Muscle of leg (tissue), 11 donors: Measurements from ENCODE around the gene TTC6. TPM values are rescaled to one million over a fixed set of nuclear protein-coding genes. Genes with fewer than 3 reads are reported as not detected.

ENCODE experiments used
- DNase-seq: peaks from one replicate; pipeline ENCODE4 v3.0.0; 2013
- H3K27ac ChIP-seq: one replicate; pipeline ENCODE4 v1.5.1; 2013; ENCODE audit warnings: mild to moderate bottlenecking, low read length, control low read depth
- H3K27me3 ChIP-seq: one replicate; pipeline ENCODE4 v1.6.1; 2013; ENCODE audit warnings: low read length; ENCODE audit not compliant: control insufficient read depth, insufficient read depth
- H3K36me3 ChIP-seq: one replicate; pipeline ENCODE4 v1.6.1; 2013; ENCODE audit warnings: low read length; ENCODE audit not compliant: control insufficient read depth, insufficient read depth
- H3K4me1 ChIP-seq: one replicate; pipeline ENCODE4 v1.6.1; 2013; ENCODE audit warnings: low read length; ENCODE audit not compliant: control insufficient read depth, insufficient read depth
- H3K4me3 ChIP-seq: one replicate; pipeline ENCODE4 v1.5.1; 2013; ENCODE audit warnings: low read length, control low read depth
- H3K9me3 ChIP-seq: replicated peaks from 2 replicates; pipeline ENCODE4 v1.6.1; 2013; ENCODE audit warnings: low read depth, low read length; ENCODE audit not compliant: control insufficient read depth
- WGBS: methylation state at CpG from one replicate; pipeline ENCODE4 v1.1.5; 2013; ENCODE audit warnings: missing lambda C conversion rate; ENCODE audit not compliant: insufficient coverage; 5-methylcytosine and 5-hydroxymethylcytosine counted together
- polyA plus RNA-seq, 8 donors: library from polyadenylated mRNA; unstranded; fragments of 120-200 nt; gene quantifications; one replicate each; pipeline versions ENCODE4 v1.2.1 to v1.2.3, GENCODE V29; 2013; ENCODE audit warnings: inconsistent platforms in 1 of 8, low replicate concordance in 1 of 8; ENCODE audit not compliant: insufficient read length in 8 of 8, insufficient read depth in 1 of 8
- total RNA-seq: library from RNA; stranded (reverse); fragments of 120-200 nt; gene quantifications from one replicate; pipeline ENCODE4 v1.2.4, GENCODE V29; 2013

TTC6 gene
- total and polyA plus RNA-seq, 9 donors, result 0.12 to 0.66 (median 0.24) TPM; not detected in 5

DNA sequence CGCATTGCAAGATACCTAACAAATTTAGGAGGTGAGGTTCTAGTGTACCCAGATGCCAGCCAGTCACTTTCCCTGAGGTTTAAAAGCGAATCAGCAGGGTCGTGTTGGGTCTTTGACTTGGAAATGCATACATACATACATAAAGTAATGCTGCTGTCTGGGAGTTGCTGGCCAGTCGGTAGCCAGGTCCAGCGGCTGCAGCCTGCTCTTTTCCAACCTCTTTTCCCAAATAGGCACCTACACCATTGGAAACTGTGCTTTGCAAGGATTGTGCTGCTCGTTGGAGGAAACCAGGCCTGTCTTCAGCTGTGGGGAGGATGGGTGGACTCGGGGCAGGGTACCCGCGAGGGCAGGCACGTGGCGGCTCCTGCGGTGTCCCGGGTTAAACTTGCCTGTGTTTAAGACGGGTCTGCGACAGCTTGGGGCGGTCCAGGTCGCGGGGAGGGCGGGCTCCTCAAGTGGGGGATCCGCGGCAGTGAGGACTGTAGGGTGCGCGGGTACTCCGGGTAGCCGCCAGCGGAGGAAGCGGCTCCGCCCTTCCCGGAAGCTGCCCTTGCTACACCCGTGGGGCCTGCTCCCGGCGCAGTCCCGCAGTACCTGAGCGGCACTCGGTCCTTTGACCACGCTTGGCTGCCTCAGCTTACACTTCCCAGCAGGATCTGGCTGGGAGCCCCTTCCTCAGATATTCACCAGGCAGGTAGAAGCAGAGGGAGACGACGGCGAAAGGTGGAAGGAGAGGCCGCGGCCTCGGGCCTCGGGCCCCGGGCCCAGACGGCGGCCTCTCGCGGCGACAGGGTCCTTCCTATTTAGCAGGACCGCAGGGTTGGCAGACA lies 2.7 kb downstream of the TTC6 start:
- H3K36me3 ChIP-seq, result no peaks in the 10 kb centered on the region
- peaks cover 34% of the 10 kb centered on the region for H3K4me1 ChIP-seq
- H3K4me3 ChIP-seq, result no peak overlapping the region
- H3K27ac ChIP-seq, result no peak overlapping the region
- no peak for DNase-seq
- no peaks in the 10 kb centered on the region for H3K9me3 ChIP-seq
- 2% methylated on average over 42 of the region's 50 CpGs for WGBS
- peaks cover 94% of the 10 kb centered on the region for H3K27me3 ChIP-seq

DNA sequence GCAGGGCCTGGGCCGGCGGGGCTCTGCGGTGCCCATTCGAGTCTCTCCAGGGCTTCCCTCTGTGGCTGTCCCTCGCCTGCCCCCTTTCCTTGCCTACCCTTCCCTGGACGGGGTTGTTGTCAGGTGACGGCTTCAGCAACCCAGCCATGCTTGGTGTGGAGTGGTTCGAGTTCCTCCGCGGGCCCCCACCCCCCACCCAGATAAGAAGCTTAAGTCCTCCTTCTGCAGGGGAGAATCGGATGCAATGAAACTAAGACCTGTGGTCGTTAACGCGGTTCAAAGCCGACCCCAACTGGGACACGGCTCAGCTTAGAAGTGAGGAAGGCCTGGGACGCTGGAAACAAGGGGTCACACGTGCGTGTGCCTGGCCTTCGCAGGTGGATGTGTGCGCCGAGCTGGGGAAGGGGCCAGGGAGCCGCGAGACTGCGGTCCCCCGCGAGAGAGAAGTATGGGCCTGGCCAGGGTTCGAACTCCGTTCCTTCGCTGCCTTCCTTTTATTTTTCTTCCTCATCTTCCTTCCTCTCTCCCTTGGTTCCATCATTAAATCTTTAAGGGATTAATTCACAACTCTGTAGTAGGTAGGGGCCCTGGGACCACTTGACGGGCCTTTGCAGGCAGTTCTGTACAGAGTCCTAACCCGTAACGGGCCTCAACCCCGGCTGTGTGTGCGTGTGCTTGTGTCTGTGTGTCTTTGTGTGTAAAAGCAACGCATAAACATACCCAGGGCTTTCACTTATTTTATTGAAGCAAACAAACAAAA lies 3.5 kb downstream of the TTC6 start:
- no peak for DNase-seq
- peaks cover 34% of the 10 kb centered on the region for H3K4me1 ChIP-seq
- H3K27ac ChIP-seq, result no peak overlapping the region
- no peaks in the 10 kb centered on the region for H3K9me3 ChIP-seq
- no peaks in the 10 kb centered on the region for H3K36me3 ChIP-seq
- no peak overlapping the region for H3K4me3 ChIP-seq
- peaks cover 97% of the 10 kb centered on the region for H3K27me3 ChIP-seq
- 3% methylated on average over 14 of the region's 36 CpGs for WGBS

DNA sequence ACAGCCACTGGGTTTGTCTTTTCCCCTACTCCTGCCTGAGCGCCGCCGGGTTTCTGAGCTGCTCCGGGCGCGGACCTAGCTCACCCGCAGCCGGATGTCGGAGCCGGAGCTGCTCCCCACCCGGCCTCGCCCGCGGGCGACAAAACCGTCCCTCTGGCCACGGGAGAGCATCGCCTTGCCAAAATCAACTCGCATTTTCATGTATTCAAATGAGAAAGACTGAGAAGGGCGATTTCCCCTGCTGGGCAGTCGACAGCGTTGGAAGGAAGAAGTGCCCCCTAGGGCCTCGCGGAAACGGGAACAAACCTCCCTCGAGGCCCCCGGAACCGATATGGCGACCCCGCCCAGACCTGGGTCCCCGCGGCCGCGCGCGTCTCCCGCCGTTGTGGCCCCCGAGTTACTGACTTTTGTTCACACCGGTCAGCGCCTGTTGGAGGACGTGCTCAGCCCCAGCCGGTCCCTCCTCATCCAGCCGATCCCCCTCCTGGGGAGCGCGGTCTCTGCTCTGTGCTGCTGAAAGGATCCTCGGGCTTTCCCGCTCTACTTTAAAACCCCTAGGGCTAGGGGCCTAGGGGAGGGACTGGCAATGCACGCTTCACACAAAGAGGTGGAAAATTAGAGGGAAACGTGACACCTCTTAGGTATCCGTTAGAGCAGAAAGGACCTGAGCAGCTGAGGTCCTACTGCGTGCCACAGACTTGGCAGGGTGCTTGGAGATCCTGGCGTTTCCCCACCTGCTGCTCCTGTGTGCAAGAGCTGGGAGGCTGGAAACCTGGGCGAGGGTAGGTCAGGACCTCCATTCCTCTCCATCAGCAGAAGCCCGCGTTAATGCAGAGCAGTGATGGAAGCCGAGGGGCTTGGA lies 4.3 kb downstream of the TTC6 start:
- H3K9me3 ChIP-seq, result no peaks in the 10 kb centered on the region
- WGBS, result under 1% methylated on average over 44 of the region's 57 CpGs
- H3K4me1 ChIP-seq, result peaks cover 28% of the 10 kb centered on the region
- H3K27me3 ChIP-seq, result peaks cover 96% of the 10 kb centered on the region
- DNase-seq, result no peak
- no peak overlapping the region for H3K27ac ChIP-seq
- no peak overlapping the region for H3K4me3 ChIP-seq
- H3K36me3 ChIP-seq, result no peaks in the 10 kb centered on the region

DNA sequence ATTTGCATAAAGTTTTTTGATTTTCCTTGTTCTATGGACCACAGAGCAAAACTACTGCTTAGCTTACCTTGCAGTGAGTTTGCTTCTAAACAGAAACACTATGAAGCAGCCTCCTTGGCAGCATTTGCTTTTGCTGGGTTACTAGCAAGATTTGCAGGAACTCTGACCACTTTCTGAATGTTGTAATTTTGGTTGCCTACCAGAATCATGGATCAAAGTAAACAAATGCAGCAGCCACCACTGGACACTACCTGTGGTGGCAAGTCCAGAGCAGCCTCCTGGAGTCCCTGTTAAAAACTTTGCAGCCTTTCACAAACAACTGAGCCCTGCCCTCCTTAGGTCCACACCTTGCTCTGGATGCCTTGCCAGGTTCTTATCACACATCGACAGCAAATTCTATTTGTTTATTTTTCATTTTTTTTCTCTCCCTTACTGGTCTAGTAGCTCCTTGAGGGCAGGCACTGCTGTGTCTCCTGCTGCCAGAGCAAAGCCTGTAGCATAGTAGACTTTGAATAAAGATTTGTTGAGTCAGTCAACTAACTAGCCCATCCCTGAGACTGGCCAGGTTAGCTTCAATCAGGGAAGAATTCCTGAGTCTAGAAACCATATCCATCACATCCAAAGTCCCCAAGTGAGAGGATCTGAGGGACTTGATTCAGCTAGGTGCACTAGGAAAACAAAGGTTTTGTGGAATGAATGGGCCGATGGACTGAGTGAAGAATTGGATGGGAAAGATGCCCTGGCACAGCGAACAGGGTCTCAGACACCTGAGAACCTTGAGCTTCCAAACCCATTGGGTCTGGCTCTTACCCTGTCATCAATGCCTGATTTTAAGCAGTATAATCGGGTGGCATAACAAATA lies 5.7 kb downstream of the TTC6 start:
- DNase-seq, result no peak
- 37% methylated on average over 3 of the region's 4 CpGs for WGBS
- H3K4me3 ChIP-seq, result no peak overlapping the region

DNA sequence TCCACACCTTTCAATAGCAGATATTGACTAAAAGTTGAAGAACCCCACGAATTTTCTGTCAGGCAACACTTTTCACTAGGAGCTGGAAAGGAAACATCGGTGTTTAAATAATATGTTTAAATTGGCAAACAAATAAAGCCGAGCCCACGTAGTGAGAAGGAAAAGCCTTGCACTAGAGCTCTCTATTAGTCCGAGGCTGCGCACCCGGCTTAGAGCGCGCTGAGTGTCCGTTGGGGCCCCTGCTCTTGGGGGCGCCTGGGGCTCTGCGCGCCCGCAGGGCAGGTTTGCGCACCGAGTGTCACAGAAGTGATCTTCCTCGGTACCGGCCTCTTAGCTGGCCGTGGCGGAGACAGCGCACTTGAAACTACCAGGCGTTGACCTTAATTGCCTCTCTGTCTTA lies 6.4 kb downstream of the TTC6 start:
- Histone ChIP-seq H3K27me3 (peaks cover 87% of the 10 kb centered on the region), H3K27ac (no peak overlapping the region), H3K4me1 (peaks cover 19% of the 10 kb centered on the region), H3K36me3 (no peaks in the 10 kb centered on the region), H3K9me3 (no peaks in the 10 kb centered on the region), H3K4me3 (no peak overlapping the region)
- WGBS, result 6% methylated on average over 15 of the region's 22 CpGs
- DNase-seq, result no peak

More for the DNA sequence above, 5.7 kb downstream of the TTC6 start:
- Histone ChIP-seq H3K36me3 (no peaks in the 10 kb centered on the region), H3K27ac (no peak overlapping the region), H3K4me1 (peaks cover 19% of the 10 kb centered on the region), H3K27me3 (peaks cover 88% of the 10 kb centered on the region), H3K9me3 (no peaks in the 10 kb centered on the region)

DNA sequence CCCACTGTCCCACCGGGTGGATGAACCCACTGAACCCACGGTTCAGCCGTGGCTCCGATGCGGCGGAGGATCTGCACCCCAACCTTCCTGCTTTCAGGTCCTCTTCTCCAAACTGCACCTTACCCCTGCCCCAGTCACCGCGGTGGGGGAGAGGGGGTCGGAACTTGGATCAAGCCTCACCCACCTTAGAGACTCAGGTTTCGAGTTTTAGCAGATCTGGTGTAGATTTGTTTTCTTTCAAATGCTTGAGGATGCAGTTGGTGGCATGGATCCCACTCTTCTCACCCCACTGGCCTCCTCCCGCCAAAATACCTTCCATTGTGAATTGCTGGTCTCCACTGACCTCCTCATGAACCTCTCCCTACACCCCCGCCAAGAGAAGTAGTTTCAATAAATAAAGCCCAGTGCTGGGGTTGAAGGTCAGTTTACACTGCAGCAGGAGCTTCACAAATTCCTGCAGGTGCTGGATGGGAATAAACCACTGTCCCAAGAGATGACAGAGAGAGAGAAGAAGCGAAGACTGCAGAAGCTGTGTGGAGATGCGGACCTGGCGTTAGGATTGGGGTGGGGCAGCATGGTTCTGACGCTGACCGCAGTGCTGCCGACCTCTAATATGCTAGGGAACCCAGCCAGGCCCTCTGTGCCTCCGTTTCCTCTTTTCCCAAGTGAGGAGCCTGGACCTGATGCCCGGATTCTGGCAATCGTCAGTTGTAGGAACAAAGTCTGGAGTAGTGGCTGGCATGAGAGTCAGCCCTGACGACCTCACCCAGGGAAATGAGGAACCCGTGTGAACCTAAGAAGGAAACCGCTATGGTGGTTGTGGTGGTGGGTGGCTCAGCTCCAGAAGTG lies 7.4 kb downstream of the TTC6 start:
- Histone ChIP-seq H3K4me3 (no peak overlapping the region), H3K36me3 (no peaks in the 10 kb centered on the region), H3K9me3 (no peaks in the 10 kb centered on the region), H3K27me3 (peaks cover 80% of the 10 kb centered on the region), H3K4me1 (peaks cover 19% of the 10 kb centered on the region), H3K27ac (no peak overlapping the region)
- no peak for DNase-seq
- 23% methylated on average over 11 of the region's 24 CpGs for WGBS

DNA sequence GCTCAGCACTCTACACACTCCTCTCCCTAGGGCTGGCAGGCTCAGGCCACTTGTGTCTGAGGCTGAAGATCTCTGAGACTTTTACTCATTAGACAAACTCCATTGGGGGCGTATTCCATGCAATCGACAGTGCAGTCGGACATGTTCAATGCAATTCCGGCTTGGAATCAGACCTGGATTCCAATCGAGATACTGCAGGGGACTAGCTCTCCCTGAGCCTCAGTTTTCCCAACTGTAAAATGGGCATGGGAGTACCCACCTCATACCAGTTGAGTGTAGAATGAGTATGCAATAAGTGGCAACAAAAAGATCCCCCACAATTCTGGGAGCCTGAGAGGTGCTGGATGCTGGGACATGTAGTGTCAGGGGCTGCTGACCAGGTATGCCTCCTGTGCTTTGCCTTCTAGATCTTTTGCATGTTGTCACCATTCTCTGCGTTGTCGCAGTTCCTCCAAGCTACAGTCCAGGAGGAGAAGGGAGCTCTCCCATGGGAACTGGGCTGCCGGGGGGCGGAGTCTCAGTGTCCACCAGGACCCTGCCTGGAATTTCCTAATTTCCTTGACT lies 8.3 kb downstream of the TTC6 start:
- Histone ChIP-seq H3K27ac (no peak overlapping the region), H3K36me3 (no peaks in the 10 kb centered on the region), H3K27me3 (peaks cover 78% of the 10 kb centered on the region), H3K9me3 (no peaks in the 10 kb centered on the region), H3K4me3 (no peak overlapping the region), H3K4me1 (peaks cover 11% of the 10 kb centered on the region)
- 71% methylated on average over 9 of the region's 9 CpGs for WGBS
- no peak for DNase-seq

DNA sequence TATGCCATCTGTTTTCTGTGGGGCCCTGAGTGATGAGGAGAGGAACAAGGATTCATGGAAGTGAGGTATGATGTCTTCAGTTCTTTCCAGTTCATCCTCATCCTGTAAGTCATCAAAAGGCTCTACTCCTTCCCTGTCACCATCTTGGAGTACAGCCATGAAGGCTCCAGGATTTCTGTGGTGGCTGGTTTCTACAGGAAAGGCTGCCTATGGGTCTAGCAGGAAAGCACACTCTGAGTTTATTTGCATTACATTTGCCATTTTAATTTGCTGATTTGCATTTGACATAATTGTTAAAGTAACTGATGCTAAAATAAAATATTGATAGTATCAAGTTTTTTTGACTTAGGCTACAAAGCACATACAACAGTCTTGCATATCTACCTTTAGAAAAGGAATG lies 11.2 kb downstream of the TTC6 start:
- no peak for DNase-seq
- Histone ChIP-seq H3K4me1 (no peaks in the 10 kb centered on the region), H3K36me3 (no peaks in the 10 kb centered on the region), H3K27me3 (peaks cover 72% of the 10 kb centered on the region), H3K27ac (no peak overlapping the region), H3K9me3 (no peaks in the 10 kb centered on the region), H3K4me3 (no peak overlapping the region)
